Left ventricle myocardium inferior (tissue), 1 donor: Measurements from ENCODE around the gene GPC2. TPM values are rescaled to one million over a fixed set of nuclear protein-coding genes. Genes with fewer than 3 reads are reported as not detected.
"Not testable (repeated sequence)": the region's sequence is repeated elsewhere in the genome, so short reads cannot be mapped to it uniquely, and the experiment has no call there.

Experiments used
- DNase-seq: peaks from one replicate; pipeline ENCODE4 v3.0.0-alpha.2; 2020
- H3K27ac ChIP-seq: fragments of 200-600 bp; replicated peaks from 2 replicates; pipeline ENCODE4 v1.8.0; 2021
- H3K27me3 ChIP-seq: fragments of 200-600 bp; 2 replicates; pipeline ENCODE4 v1.8.0; 2021; ENCODE audit warnings: low read depth
- H3K36me3 ChIP-seq: fragments of 200-600 bp; 2 replicates; pipeline ENCODE4 v1.8.0; 2021
- H3K4me1 ChIP-seq: fragments of 200-600 bp; 2 replicates; pipeline ENCODE4 v1.8.0; 2021
- H3K4me3 ChIP-seq: fragments of 200-600 bp; 2 replicates; pipeline ENCODE4 v1.8.0; 2021; ENCODE audit warnings: mild to moderate bottlenecking, moderate library complexity
- H3K9me3 ChIP-seq: fragments of 200-600 bp; replicated peaks from 2 replicates; pipeline ENCODE4 v1.8.0; 2021
- intact Hi-C: fragments of 100-400 bp; cut with micrococcal nuclease; formaldehyde crosslinking; loops from one replicate; pipeline ENCODE4 v1.11.0; 2022
- total RNA-seq: library from RNA; stranded (reverse); fragmentation: NEBNext Ultra II Directional; extraction: Animal tissue kit (Norgen Biotek cat#: 25700); gene quantifications from one replicate; pipeline ENCODE4 v1.2.1, GENCODE V29; 2021
- TF ChIP-seq, protein P1 (sequence below): fragments of 200-600 bp; IDR thresholded peaks from 2 replicates; pipeline ENCODE4 v1.8.0; 2021; ENCODE audit warnings: antibody characterized with exemption, mild to moderate bottlenecking, borderline replicate concordance
- donor health status: DM: no; HTN: yes; CAD: no; lungs with severe emphysema.

Gene GPC2
- total RNA-seq, 1 donor from 2014 or later = 0.25 TPM

DNA sequence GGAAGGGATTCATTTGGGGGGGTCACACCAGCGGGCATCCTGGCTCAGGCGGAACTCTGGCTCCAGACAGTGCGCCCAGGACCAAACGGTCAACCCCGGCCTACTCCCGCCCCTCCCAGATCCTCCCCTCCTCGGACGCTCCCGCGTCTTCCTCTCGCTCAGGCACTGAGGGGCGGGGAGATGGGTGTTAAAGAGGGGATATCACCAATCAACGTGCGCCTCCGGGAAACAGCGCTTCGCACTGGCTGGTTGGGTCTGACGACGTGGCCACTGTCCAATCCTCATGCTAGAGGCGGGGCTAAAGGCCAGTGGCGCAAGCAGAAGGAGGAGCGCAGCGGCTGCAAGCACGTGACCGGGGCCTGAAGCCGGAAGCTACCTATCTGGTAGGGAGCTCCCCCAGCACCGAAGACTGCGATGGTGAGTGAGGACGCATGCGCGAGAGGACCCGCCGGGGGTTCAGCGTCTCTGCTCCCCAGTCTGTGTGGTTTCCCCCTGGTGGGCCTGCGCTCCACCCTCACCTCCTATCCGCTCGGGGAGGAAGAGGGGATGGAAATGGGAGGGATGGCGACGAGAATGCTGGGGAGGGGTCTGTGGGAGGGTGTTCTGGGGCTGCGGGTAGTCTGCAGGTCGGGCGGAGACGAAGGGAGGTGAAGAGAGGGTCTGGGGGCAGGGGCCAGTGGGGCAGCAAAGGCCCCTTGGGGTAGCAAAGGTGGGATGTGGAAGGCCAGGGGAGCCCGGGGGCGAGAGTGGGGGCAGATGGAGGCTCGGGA is 28.4 kb downstream of the GPC2 start, which contains the start of gene LAMTOR4:
LAMTOR4 (plus strand) TSS at position 360 of the 770 bp plus-strand sequence; CDS start at position 415, 55 bp downstream.
- intact Hi-C loops = no loop called here
- TF ChIP-seq, protein P1, sequence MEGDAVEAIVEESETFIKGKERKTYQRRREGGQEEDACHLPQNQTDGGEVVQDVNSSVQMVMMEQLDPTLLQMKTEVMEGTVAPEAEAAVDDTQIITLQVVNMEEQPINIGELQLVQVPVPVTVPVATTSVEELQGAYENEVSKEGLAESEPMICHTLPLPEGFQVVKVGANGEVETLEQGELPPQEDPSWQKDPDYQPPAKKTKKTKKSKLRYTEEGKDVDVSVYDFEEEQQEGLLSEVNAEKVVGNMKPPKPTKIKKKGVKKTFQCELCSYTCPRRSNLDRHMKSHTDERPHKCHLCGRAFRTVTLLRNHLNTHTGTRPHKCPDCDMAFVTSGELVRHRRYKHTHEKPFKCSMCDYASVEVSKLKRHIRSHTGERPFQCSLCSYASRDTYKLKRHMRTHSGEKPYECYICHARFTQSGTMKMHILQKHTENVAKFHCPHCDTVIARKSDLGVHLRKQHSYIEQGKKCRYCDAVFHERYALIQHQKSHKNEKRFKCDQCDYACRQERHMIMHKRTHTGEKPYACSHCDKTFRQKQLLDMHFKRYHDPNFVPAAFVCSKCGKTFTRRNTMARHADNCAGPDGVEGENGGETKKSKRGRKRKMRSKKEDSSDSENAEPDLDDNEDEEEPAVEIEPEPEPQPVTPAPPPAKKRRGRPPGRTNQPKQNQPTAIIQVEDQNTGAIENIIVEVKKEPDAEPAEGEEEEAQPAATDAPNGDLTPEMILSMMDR = peak; percentile 16
- DNase-seq = peak; percentile 98

DNA sequence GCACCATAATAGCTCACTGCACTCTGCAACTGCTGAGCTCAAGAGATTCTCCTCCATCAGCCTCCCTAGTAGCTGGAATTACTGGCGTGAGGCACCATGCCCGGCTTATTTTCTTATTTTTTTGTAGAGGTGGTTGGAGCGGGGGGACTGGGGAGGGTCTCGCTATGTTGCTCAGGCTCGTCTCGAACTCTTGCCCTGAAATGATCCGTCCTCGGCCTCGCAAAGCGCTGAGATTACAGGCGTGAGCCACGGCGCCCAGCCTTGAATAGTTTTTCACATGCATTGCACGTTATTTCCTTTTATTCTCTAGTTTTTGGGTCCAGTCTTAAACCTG is 29.0 kb downstream of the GPC2 start:
- DNase-seq = no peak
- Histone ChIP-seq H3K4me1 (peaks cover 24% of the 10 kb centered on the region), H3K4me3 (peak overlapping the region; percentile 88), H3K36me3 (peaks cover 1% of the 10 kb centered on the region), H3K9me3 (no peaks in the 10 kb centered on the region), H3K27me3 (no peaks in the 10 kb centered on the region), H3K27ac (peak overlapping the region; percentile 90)
- TF ChIP-seq, protein P1 = no peak
- intact Hi-C loops = no loop called here

More for the DNA sequence above, 28.4 kb downstream of the GPC2 start, which contains the start of gene LAMTOR4:
- Histone ChIP-seq H3K27me3 (no peaks in the 10 kb centered on the region), H3K4me3 (peak within 1 kb of the TSS; percentile 88), H3K9me3 (no peaks in the 10 kb centered on the region), H3K4me1 (peaks cover 24% of the 10 kb centered on the region), H3K27ac (peak within 1 kb of the TSS; percentile 90), H3K36me3 (peaks cover 7% of the 10 kb centered on the region)

DNA sequence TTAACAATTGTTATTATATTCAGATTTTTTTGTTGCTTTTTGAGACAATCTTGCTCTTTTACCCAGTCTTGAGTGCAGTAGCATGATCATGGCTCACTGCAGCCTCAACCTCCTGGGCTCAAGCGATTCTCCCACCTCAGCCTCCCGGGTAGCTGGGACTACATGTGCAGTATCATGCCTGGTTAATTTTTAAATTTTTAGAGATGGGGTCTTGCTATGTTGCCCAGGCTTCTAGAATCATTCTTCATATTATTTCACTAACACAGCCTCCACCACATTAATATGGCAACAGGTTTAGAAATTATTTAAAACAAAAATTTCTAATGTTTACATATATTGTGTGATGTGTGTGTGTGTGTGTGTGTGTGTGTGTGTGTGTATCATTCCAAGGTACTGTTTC is 29.9 kb downstream of the GPC2 start:
- no peak overlapping the region for H3K4me3 ChIP-seq
- no peak for DNase-seq
- TF ChIP-seq, protein P1 = no peak
- no peaks in the 10 kb centered on the region for H3K36me3 ChIP-seq
- H3K27me3 ChIP-seq = no peaks in the 10 kb centered on the region
- H3K4me1 ChIP-seq = peaks cover 24% of the 10 kb centered on the region
- no peak overlapping the region for H3K27ac ChIP-seq
- intact Hi-C loops = no loop called here
- H3K9me3 ChIP-seq = no peaks in the 10 kb centered on the region

DNA sequence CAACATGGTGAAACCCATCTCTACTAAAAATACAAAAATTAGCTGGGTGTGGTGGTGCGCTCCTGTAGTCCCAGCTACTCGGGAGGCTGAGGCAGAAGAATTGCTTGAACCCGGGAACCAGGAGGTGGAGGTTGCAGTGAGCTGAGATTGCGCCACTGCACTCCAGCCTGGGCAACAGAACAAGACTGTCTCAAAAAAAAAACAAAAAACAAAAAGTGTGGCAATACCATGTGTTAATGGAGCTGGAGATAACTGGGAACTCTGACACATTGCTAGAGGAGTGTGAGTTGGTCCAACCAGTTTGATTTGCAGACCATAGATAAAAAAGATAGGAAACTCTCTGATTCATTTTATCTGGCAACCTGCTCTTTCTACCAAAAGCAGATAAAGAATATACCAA is 30.8 kb downstream of the GPC2 start:
- H3K9me3 ChIP-seq, H3K36me3 ChIP-seq, H3K4me3 ChIP-seq, intact Hi-C loops, H3K27me3 ChIP-seq, H3K27ac ChIP-seq, DNase-seq: not testable (repeated sequence)
- H3K4me1 ChIP-seq = peaks cover 24% of the 10 kb centered on the region

DNA sequence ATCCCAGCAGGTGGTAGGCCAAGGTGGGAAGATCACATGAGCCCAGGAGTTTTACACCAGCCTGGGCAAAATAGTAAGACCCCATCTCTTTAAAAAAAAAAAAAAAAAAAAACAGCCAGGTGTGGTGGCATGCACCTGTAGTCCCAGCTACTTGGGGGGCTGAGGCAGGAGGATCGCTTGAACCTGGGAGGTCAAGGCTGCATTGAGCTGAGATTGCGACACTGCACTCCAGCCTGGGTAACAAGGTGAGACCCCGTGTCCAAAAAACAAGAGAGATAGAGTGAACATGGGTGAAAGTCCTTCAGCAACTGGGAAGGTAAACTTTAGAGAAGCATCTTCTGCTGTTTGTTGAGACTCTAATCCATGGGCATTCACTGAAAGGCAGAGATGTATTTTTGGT is 34.7 kb downstream of the GPC2 start:
- TF ChIP-seq, protein P1 = no peak
- intact Hi-C loops = no loop called here
- Histone ChIP-seq H3K4me3 (no peak overlapping the region), H3K9me3 (no peaks in the 10 kb centered on the region), H3K36me3 (no peaks in the 10 kb centered on the region), H3K4me1 (no peaks in the 10 kb centered on the region), H3K27me3 (peaks cover 15% of the 10 kb centered on the region), H3K27ac (no peak overlapping the region)
- DNase-seq = no peak

DNA sequence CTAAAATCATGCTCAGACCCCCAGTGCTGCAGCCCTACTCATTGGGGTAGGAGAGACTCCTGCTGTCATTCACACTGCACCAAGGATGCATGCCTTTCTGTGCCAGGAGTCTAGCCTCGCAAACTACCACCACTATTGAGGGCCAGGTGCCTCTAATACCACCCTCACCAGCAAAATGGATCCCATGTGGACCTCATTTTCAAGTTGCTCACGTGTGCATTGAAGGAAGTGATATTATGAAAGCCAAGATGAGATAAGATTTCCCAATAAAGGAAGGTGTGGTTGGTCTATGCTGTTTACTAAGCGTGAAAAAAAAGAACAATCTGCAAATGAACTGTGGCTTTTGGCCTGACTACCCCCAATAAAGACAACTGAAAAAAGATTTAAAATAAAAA is 35.6 kb downstream of the GPC2 start:
- TF ChIP-seq, protein P1 = no peak
- intact Hi-C loops = no loop called here
- no peak overlapping the region for H3K4me3 ChIP-seq

More for the DNA sequence above, 35.6 kb downstream of the GPC2 start:
- Histone ChIP-seq H3K36me3 (no peaks in the 10 kb centered on the region), H3K4me1 (no peaks in the 10 kb centered on the region), H3K9me3 (no peaks in the 10 kb centered on the region), H3K27ac (no peak overlapping the region), H3K27me3 (peaks cover 15% of the 10 kb centered on the region)
- DNase-seq = no peak
